PC-3 (cell line): Measurements from ENCODE around the gene SMOC2.

ENCODE experiments used
- EZH2 ChIP-seq: fragments of 300-600 bp; sonication (generic); IDR thresholded peaks from one replicate; pipeline ENCODE4 v1.6.1; 2017; ENCODE audit warnings: antibody characterized with exemption, mild to moderate bottlenecking, low read length; ENCODE audit not compliant: unreplicated experiment
- EZH2phosphoT487 ChIP-seq: fragments of 300-600 bp; sonication (generic); IDR thresholded peaks from 2 replicates; pipeline ENCODE4 v1.6.1; 2018; ENCODE audit warnings: mild to moderate bottlenecking, antibody characterized with exemption, low read length, borderline replicate concordance
- TF ChIP-seq, protein P1 (sequence below): fragments of 300-600 bp; sonication (generic); conservative IDR thresholded peaks from 2 replicates; pipeline ENCODE4 v1.5.1; 2017; ENCODE audit warnings: antibody characterized with exemption, low read depth, mild to moderate bottlenecking, low read length

GRCh38 chr6:168660400-168660945 lies 219.5 kb downstream of the SMOC2 start:
- TF ChIP-seq, protein P1, sequence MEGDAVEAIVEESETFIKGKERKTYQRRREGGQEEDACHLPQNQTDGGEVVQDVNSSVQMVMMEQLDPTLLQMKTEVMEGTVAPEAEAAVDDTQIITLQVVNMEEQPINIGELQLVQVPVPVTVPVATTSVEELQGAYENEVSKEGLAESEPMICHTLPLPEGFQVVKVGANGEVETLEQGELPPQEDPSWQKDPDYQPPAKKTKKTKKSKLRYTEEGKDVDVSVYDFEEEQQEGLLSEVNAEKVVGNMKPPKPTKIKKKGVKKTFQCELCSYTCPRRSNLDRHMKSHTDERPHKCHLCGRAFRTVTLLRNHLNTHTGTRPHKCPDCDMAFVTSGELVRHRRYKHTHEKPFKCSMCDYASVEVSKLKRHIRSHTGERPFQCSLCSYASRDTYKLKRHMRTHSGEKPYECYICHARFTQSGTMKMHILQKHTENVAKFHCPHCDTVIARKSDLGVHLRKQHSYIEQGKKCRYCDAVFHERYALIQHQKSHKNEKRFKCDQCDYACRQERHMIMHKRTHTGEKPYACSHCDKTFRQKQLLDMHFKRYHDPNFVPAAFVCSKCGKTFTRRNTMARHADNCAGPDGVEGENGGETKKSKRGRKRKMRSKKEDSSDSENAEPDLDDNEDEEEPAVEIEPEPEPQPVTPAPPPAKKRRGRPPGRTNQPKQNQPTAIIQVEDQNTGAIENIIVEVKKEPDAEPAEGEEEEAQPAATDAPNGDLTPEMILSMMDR, result no peak
- TF ChIP-seq EZH2phosphoT487 (no peak), EZH2 (no peak)
